ENCODE data around the gene CGRRF1. TPM values are rescaled to one million over a fixed set of nuclear protein-coding genes. Genes with fewer than 3 reads are reported as not detected.

The CGRRF1 gene, protein sequence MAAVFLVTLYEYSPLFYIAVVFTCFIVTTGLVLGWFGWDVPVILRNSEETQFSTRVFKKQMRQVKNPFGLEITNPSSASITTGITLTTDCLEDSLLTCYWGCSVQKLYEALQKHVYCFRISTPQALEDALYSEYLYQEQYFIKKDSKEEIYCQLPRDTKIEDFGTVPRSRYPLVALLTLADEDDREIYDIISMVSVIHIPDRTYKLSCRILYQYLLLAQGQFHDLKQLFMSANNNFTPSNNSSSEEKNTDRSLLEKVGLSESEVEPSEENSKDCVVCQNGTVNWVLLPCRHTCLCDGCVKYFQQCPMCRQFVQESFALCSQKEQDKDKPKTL
- 17.7 to 20.1 TPM (median 18.6 TPM) in 5 replicates for total RNA-seq (2022; extraction: Qiagen RNA extraction)

DNA sequence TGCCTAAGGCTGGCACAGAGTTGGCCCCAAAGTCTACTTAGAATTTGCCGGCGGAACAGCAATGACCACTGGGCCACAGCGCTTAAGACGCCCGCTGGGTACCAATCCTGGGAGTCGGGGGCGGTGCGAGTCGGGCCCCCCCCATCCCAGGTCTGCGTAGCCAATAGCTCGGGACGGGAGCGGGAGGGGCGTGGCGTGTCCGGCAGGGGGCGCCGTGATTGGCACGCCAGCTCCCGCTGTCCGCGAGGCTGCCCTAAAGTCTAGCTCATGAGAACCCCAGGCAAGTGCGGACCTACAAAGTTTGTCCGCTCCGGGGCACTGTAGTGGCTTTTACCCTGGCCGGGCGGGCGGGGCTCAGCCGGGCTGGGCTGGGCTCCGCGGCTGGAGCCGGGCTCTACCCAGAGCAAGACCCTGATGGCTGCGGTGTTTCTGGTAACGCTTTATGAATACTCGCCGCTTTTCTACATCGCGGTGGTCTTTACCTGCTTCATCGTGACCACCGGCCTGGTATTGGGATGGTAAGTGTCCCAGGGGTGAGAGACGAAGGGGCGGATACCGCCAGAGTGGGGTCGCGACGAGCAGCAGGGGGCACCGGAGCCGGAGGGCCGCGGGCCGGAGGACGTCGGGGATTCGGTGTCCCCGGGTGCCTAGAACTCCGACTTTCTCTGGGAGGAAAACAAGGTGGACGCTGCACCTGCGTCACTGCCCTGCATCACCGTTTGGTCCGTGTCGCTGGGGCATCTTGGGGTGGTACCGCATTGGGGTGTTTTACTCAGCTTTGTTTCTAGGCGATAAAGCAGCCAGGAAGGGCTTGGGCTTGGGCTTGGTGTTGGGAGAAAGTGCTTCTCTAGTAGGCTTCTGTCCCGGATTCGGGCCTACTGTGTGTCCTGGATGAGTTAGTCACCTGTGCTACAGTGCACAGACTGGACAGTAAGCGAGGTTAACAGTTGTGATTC is at the start of gene CGRRF1:
TSS of gene CGRRF1 (plus strand) at position 361 of the 956 bp plus-strand sequence. CDS start at position 415, 54 bp downstream.

DNA sequence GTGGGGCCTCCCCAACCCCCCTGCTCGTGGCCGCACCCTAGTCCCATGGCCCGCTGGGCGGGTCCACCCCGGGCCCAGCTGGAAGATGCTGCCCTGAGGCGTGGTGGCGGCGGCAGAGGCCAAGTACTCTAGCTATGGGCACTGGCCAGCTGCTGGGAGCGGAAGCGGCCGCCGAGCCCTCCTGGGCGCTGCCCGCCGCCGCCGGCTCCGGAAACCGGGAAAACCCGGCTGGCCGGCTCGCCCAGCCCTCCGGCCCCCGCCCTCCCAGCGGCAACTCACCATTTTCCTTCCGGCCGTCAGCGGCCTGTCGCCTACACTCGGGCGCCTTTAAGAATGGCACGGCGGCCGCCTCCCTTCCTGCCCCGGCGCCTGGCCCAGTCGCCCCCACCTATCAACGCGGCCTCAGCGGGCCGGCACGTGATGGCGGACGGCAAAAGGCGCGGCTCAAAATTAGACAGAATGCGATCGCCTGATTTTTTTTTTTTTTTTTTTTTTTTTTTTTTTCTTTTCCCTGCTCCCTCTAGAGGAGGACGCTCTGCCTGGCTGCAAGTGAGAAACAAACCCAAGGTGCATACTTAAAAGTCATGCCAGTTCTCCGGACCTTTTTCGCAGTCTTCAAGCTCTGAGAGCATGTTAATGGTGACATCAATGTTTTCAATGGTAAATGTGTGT is 20.9 kb upstream of the CGRRF1 start, which contains the start of gene GMFB:
TSS of gene GMFB (minus strand) at position 335 of the 672 bp plus-strand sequence. CDS start at position 282, 53 bp downstream.

DNA sequence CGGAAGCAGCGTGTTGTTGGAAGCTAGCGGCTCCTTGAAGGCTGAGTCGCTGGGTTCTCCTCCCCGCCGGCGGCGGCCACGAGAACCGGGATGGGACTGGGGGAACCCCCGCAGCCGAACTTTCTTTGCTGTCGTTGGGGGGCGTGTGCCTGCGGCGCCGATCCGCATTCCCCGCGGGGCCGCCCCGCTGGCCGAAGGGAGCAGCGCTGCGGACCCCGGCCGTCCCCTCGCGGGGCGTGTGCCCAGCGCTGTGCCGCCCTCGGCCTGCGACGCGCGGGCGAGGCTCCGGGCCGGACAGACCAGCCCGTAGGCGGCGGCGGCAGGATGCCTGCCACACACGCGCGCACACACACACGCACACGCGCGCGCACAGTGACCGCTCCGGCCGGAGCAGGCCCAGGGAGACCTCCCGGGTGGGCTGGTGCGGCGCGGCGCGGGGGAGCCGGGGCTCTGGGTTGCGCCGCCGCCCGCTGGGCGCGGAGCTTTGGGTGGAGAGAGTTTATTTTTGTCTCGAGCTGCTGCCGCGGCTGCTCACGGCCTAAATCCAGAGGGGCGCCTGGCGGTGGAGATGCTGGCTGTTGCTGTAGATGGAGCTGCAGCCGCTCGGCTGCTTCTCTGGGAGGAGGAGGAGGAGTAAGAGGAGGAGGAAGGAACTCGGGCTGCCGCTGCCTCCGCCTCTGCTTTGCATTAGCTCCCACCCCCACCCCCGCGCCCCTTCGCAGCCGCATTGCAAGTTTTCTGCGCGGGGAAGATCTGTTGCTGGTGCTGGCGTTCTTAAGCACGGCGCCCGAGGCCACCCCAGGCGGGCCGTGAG is 56.9 kb downstream of the CGRRF1 start, which contains the start of gene SAMD4A:
TSS of gene SAMD4A (plus strand) at position 719 of the 814 bp plus-strand sequence. CDS start 789 bp downstream, outside the sequence.

Other genes with a start within 250 kb of the CGRRF1 start
- 68.7 to 81.6 TPM (median 78.7 TPM) in 5 replicates for gene CDKN3, start 112.9 kb upstream of the CGRRF1 start, total RNA-seq (2022; extraction: Qiagen RNA extraction)
- gene CNIH1, start 68.5 kb upstream of the CGRRF1 start, total RNA-seq (2022; extraction: Qiagen RNA extraction), result 241 to 341 TPM (median 254 TPM) in 5 replicates
- 33.4 to 74.3 TPM (median 41.7 TPM) in 5 replicates for gene GMFB, start 20.9 kb upstream of the CGRRF1 start, total RNA-seq (2022; extraction: Qiagen RNA extraction)
- gene SAMD4A, start 57.2 kb downstream of the CGRRF1 start, total RNA-seq (2022; extraction: Qiagen RNA extraction), result 10.5 to 13.3 TPM (median 11.0 TPM) in 5 replicates